NCI-H146 (cell line): ENCODE measurements around the gene OTUD7B.
"Not testable (repeated sequence)": the region's sequence is repeated elsewhere in the genome, so short reads cannot be mapped to it uniquely, and the experiment has no call there.

Experiments used
- DNase-seq: peaks from one replicate; lab custom pipeline; 2025; lab: John Stamatoyannopoulos, UW

The OTUD7B gene

GRCh38 chr1:150010393-150011115 is at the start of gene OTUD7B:
OTUD7B (minus strand) TSS chr1:150010726; CDS start chr1:149977510, 33,216 bp downstream.
- peak; percentile 76 for DNase-seq

GRCh38 chr1:150060260-150060659 is 49.7 kb upstream of the OTUD7B start:
- DNase-seq, result no peak

GRCh38 chr1:150056407-150056806 is 45.9 kb upstream of the OTUD7B start:
- DNase-seq, result no peak

- not testable (repeated sequence) for DNase-seq
Observed at GRCh38 chr1:150055507-150055906, 45.0 kb upstream of the OTUD7B start.

- DNase-seq, result no peak
Observed at GRCh38 chr1:150053926-150054325, 43.4 kb upstream of the OTUD7B start.

GRCh38 chr1:150051905-150052412 is 41.4 kb upstream of the OTUD7B start:
- DNase-seq, result not testable (repeated sequence)

- DNase-seq, result no peak
Observed at GRCh38 chr1:150051089-150051373, 40.5 kb upstream of the OTUD7B start.

- DNase-seq, result no peak
Observed at GRCh38 chr1:150049926-150050325, 39.4 kb upstream of the OTUD7B start.

- no peak for DNase-seq
Observed at GRCh38 chr1:150034336-150034735, 23.8 kb upstream of the OTUD7B start.

GRCh38 chr1:150028322-150028721 is 17.8 kb upstream of the OTUD7B start:
- DNase-seq, result no peak

- no peak for DNase-seq
Observed at GRCh38 chr1:150024156-150024555, 13.6 kb upstream of the OTUD7B start.

- peak; percentile 14 for DNase-seq
Observed at GRCh38 chr1:150022357-150022756, 11.8 kb upstream of the OTUD7B start.

- DNase-seq, result no peak
Observed at GRCh38 chr1:150021191-150021694, 10.7 kb upstream of the OTUD7B start.

- DNase-seq, result no peak
Observed at GRCh38 chr1:150020711-150021110, 10.2 kb upstream of the OTUD7B start.

- DNase-seq, result no peak
Observed at GRCh38 chr1:150018165-150018564, 7.6 kb upstream of the OTUD7B start.

GRCh38 chr1:150017206-150017750 is 6.8 kb upstream of the OTUD7B start:
- DNase-seq, result no peak

- DNase-seq, result no peak
Observed at GRCh38 chr1:150015651-150016131, 5.2 kb upstream of the OTUD7B start.

GRCh38 chr1:150012611-150013010 is 2.1 kb upstream of the OTUD7B start:
- DNase-seq, result no peak

- DNase-seq, result peak; percentile 39
Observed at GRCh38 chr1:150009604-150010392, 728 bp downstream of the OTUD7B start.

- DNase-seq, result peak; percentile 98
Observed at GRCh38 chr1:150008699-150009098, 1.8 kb downstream of the OTUD7B start.

GRCh38 chr1:150006881-150007421 is 3.6 kb downstream of the OTUD7B start:
- no peak for DNase-seq

- DNase-seq, result no peak
Observed at GRCh38 chr1:150005606-150006005, 4.9 kb downstream of the OTUD7B start.
